HFF-Myc (cell line): ENCODE measurements around the gene ELAVL1.
A peak's percentile ranks its signal among the peaks of the same experiment; 100 is the strongest.

Experiments used
- DNase-seq: peaks from one replicate; pipeline ENCODE4 v3.0.0-alpha.2; 2011; ENCODE audit warnings: low read depth; ENCODE audit errors: extremely low read depth
- H3K4me3 ChIP-seq: replicated peaks from 2 replicates; pipeline ENCODE4 v1.5.1; 2011; ENCODE audit warnings: low read depth, mild to moderate bottlenecking, control low read depth, low read length
- CTCF ChIP-seq: IDR thresholded peaks from 2 replicates; pipeline ENCODE4 v1.5.1; 2012; ENCODE audit warnings: mild to moderate bottlenecking, low read depth, low read length, control low read depth; ENCODE audit errors: missing control alignments

ELAVL1 gene

GRCh38 chr19:7923295-7924191 is 81.9 kb downstream of the ELAVL1 start:
- no peak for DNase-seq
- TF ChIP-seq CTCF, result no peak
- H3K4me3 ChIP-seq, result no peak overlapping the region

GRCh38 chr19:7922836-7923195 is 82.6 kb downstream of the ELAVL1 start:
- DNase-seq, result no peak

GRCh38 chr19:7921967-7922835 is 83.2 kb downstream of the ELAVL1 start:
- no peak overlapping the region for H3K4me3 ChIP-seq
- DNase-seq, result no peak

More at GRCh38 chr19:7922836-7923195, 82.6 kb downstream of the ELAVL1 start:
- no peak overlapping the region for H3K4me3 ChIP-seq
- no peak for TF ChIP-seq CTCF

GRCh38 chr19:7921302-7921966 is 84.0 kb downstream of the ELAVL1 start:
- peak overlapping the region; percentile 42 for H3K4me3 ChIP-seq
- no peak for TF ChIP-seq CTCF
- no peak for DNase-seq

More at GRCh38 chr19:7921967-7922835, 83.2 kb downstream of the ELAVL1 start:
- no peak for TF ChIP-seq CTCF

GRCh38 chr19:7920519-7921301 is 84.7 kb downstream of the ELAVL1 start:
- DNase-seq, result peak; percentile 70
- no peak for TF ChIP-seq CTCF

More at GRCh38 chr19:7920519-7921301, 84.7 kb downstream of the ELAVL1 start:
- peak overlapping the region; percentile 56 for H3K4me3 ChIP-seq
